Inflammatory macrophage treated with lipopolysaccharide for 1 hour (primary cell): Measurements from ENCODE around the gene MAFF.

Source experiments
- DNase-seq, 2 donors: peaks; one replicate each; pipeline ENCODE4 v3.0.0-alpha.2; 2020 to 2022

Gene MAFF

GRCh38 chr22:38205261-38206128 is 3.7 kb downstream of the MAFF start:
- DNase-seq: no peak

DNA sequence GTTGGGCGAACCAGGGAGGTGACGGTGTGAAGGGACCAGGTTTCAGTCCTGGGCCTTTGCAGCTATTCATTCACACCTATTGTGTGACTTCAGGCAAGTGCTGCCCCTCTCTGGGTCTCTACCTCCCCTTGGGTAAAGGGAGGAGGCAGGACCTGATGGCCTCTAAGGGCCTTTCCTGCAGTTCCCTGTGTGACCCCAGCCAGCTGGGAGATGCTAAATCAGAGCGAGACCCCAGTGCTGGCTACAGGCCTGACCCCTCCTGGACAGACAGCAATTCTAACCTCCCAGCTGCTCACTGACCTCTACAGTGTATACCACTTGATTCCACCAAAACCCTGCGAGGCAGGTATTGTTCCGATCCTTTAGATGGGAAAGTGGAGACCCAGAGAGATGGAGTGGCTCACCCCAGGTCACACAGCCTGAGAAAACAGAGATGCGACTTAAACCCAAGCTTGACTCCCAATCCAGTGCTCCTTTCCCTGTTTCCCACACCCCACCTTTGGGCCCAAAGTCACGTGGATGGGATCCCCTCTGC is 6.2 kb downstream of the MAFF start:
- DNase-seq: no peak

GRCh38 chr22:38208551-38208968 is 6.8 kb downstream of the MAFF start:
- DNase-seq: peak; percentile 48 to 78

DNA sequence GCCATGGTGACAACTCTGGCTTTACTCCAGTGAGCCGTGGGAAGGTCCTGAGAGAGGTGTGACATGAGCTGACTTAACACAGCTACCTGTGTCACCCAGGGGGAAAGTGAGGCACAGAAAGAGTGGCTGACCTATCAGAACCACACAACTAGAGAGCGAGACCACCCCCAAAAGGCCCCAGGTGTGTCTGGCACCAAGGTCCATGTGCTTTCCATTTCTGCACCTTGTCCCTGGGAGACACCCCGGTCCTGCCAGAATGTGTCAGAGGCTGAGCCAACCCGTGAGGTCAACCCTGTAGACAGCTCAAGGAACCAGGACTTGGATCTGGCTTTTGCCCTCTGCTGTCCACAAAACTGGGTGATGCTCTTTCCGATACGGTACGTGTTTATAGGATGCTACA is 9.8 kb downstream of the MAFF start:
- DNase-seq: no peak

- peak in 1 of 2 donors; percentile 45 for DNase-seq
Measured at GRCh38 chr22:38212442-38212841, 10.6 kb downstream of the MAFF start.

DNA sequence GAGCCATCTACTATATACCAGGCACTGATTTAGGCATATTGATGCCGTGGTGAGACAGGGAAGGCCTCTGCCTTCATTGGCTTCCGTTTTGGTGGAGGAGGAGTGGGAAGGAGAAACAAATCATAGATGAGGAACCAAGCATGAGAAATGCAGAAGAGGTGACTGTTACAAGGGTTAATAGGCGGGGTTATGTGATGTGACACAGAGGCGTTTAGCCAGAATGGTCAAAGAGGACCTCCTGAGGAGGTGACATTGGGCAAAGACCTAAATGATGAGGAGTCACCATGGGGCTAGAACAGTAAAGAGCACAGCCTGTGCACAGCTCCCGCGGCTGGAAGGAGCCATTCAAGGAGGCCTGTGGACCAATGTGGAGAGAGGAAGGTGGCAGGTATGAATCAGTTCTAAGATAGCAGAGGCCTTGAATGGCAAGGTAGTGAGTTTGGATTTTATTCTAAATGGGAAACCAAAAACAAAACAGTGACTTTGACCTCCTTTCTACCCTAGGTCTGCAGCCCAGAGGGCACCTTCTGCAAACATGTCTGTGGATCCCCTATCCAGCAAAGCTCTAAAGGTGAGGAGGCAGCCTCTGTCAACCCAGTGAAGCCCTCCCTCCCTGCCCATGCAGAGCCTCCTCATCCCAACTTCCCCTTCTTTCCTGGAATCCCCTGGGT is 11.7 kb downstream of the MAFF start:
- DNase-seq: peak; percentile 89 to 99

DNA sequence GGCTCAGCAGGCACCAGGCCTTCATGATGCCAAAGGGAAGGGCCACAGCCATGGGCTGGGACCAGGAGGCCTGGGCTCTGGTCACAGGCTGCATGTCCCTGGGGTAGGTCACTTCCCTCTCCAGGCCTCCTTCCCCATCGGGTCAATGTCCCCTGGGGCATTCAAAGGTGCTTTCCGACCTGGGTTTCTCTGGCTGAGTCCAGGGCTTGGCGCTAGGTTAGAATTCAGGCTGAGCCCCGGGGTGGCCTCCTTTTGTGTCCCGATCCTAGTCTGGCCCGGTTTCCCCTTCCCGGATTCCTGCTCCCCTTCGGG is 12.2 kb downstream of the MAFF start:
- peak; percentile 68 to 94 for DNase-seq

- peak; percentile 48 to 73 for DNase-seq
Measured at GRCh38 chr22:38214302-38215056, 12.7 kb downstream of the MAFF start.

- DNase-seq: peak; percentile 58 to 71
Measured at GRCh38 chr22:38215156-38216038, 13.6 kb downstream of the MAFF start.

DNA sequence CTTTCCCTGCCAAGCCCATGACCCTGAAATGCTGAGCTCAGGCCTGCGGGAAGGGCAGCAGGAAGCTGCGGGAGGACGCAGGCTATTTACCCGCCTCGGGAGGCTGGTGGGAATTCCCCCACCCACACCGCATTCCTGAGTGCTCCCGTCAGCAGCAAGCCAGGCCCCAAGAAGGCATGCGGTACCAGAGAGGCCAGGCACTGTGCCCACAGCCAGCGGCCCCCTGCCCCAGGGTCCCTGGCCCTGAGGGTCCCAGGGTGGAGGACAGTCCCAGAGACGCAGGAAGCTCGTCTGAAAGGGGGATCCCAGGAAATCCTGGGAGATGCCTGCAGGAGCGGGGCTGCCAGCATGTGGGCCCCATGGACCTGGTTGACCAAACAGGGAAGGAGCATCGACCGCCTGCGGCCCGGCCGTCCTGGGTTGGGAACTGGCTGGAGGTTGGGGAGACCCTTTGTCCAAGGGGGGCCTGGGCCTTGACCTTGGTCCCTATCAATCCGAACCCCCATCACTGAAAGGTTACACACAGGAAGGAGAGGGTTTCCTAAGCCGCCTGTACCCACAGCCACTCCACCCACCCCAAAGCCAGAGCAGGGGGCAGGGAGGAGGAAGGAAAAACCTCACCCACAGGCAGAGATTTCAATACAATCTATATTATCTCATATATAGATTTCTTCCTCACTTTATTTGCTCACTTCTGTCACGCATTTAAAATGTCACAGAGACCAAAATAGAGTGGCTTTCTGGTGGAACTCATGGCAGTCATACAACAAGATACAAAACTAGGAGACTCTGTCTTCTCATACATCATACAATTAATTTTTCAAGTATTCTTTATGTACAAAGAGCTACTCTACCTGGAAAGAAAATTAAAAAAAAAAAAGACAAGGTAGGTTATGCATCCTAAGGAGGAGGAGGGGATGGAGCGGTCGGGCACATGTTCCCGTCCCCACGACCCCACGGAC is 17.1 kb downstream of the MAFF start:
- DNase-seq: peak; percentile 89 to 95

GRCh38 chr22:38219632-38220031 is 17.8 kb downstream of the MAFF start:
- DNase-seq: no peak

DNA sequence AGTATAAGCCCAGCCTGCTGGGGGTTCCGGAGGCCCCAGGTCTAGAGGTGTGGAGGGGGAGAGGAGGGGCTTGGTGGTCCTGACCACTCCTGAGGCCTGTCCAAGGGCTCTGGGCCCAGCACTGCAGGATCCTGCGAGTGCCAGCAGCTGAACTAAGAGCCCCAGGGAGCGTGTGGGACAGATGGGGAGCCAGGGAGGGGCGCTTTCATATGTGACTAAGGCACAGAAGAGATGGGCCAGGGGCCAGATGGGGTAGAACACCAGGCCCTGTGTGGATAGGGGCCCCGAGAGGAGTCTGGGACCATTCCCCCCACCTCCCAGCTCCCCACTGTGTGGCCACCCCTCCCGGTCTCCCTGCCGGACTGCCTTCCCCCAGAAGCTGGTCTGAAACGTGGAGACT is 18.4 kb downstream of the MAFF start:
- no peak for DNase-seq

- no peak for DNase-seq
Measured at GRCh38 chr22:38220653-38221386, 19.0 kb downstream of the MAFF start.

DNA sequence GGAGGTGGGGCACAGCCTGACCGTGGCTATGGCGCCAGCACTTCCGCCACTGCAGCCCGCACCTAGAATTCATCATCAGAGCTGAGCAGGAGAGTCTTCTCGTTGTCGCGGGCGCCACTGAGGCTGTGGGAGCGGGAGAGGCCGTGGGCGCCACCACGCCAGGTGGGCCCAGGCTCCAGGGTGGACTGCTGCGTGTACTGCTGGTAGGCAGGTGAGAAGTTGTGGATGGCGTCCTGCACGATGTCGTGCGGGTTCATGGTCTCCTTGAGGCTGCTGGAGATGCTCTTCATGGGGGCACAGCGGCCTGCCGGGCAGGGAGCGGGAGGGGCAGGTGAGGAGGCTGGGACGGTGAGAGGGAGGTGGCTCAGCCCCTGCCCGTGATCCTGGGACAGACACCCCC is 19.6 kb downstream of the MAFF start:
- DNase-seq: no peak

- DNase-seq: no peak
Measured at GRCh38 chr22:38221908-38222796, 20.4 kb downstream of the MAFF start.

GRCh38 chr22:38222797-38223119 is 21.0 kb downstream of the MAFF start:
- DNase-seq: no peak

DNA sequence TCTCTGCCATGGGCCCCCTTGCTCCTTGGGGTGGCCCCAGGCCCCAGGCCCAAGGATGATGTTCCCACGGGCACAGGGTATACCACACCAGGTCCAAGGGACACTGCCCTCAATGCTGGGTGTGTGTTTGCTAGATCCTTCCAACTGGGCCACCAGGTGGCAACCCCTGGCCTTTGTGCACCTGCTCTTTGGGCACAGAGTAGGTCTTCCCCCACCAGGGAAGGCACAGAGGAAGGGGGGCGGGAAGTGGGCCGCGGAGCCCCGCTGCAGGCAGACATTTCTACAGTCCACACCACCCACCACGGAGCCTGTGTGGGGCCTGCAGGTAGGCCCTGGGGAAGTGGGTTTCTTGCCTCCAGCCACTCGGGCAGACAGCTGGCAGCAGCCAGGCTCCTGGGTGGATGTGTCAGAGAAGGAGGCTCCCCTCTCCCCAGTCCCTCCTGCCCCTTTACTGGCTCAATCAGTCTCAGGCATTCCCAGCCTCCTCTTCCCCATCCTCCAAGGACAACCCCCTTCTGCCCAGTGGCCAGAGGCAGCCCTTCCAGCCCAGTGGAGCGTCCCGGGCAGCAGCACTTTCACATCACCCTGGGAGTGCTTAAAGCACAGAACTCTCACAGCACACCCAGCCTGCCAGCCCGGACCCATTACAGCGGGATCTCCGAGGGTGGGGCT is 21.6 kb downstream of the MAFF start:
- DNase-seq: no peak

GRCh38 chr22:38226853-38227649 is 25.3 kb downstream of the MAFF start:
- no peak for DNase-seq
